NOMO-1 treated with DMSO at 0.1 percent for 48 hours (cell line): ENCODE data around the gene RBMY1E.
"Not testable (repeated sequence)": the region's sequence is repeated elsewhere in the genome, so short reads cannot be mapped to it uniquely, and the experiment has no call there.

ENCODE experiments used
- DNase-seq: peaks from one replicate; lab custom pipeline; 2025; ENCODE audit not compliant: unreplicated experiment; lab: John Stamatoyannopoulos, UW

RBMY1E gene

GRCh38 chrY:21917932-21918331 is at the start of gene RBMY1E:
Gene RBMY1E (minus strand): TSS chrY:21918032. CDS start chrY:21916054, 1,978 bp downstream.
- not testable (repeated sequence) for DNase-seq

- DNase-seq: not testable (repeated sequence)
Observed at GRCh38 chrY:21894426-21894825, 23.4 kb downstream of the RBMY1E start, which contains the start of gene RBMY1D. Gene RBMY1D (minus strand): TSS chrY:21894526. CDS start chrY:21892513, 2,013 bp downstream.

GRCh38 chrY:21869407-21870076 is 48.3 kb downstream of the RBMY1E start:
- DNase-seq: not testable (repeated sequence)
